Endothelial cell (in vitro differentiated cells): ENCODE data around the gene ITPK1. TPM values are rescaled to one million over a fixed set of nuclear protein-coding genes. Genes with fewer than 3 reads are reported as not detected.

Experiments
- DNase-seq: peaks from one replicate; pipeline ENCODE4 v3.0.0; 2021; ENCODE audit warnings: low spot score
- H3K27ac Mint-ChIP-seq: one replicate; pipeline ENCODE4 v1.8.0; 2021; ENCODE audit warnings: mixed read lengths, inconsistent platforms; ENCODE audit not compliant: unreplicated experiment
- H3K27me3 Mint-ChIP-seq: one replicate; pipeline ENCODE4 v1.8.0; 2021; ENCODE audit warnings: mild to moderate bottlenecking, moderate library complexity, mixed read lengths, inconsistent platforms; ENCODE audit not compliant: unreplicated experiment
- H3K36me3 Mint-ChIP-seq: one replicate; pipeline ENCODE4 v1.8.0; 2021; ENCODE audit warnings: mild to moderate bottlenecking, low read depth, mixed read lengths, inconsistent platforms; ENCODE audit not compliant: unreplicated experiment
- H3K4me1 Mint-ChIP-seq: one replicate; pipeline ENCODE4 v1.8.0; 2021; ENCODE audit warnings: mild to moderate bottlenecking, mixed read lengths, inconsistent platforms; ENCODE audit not compliant: unreplicated experiment
- H3K4me3 Mint-ChIP-seq: one replicate; pipeline ENCODE4 v1.8.0; 2021; ENCODE audit warnings: mild to moderate bottlenecking, mixed read lengths, inconsistent platforms; ENCODE audit not compliant: unreplicated experiment
- H3K9me3 Mint-ChIP-seq: one replicate; pipeline ENCODE4 v1.8.0; 2021; ENCODE audit warnings: mixed read lengths, inconsistent platforms; ENCODE audit not compliant: unreplicated experiment
- total RNA-seq: library from RNA; stranded (reverse); fragmentation: NEBNext Ultra II Directional; extraction: Animal tissue kit (Norgen Biotek cat#: 25700); gene quantifications from one replicate; pipeline ENCODE4 v1.2.1, GENCODE V29; 2021; ENCODE audit not compliant: unreplicated experiment
- TF ChIP-seq, protein P1 (sequence below): fragments of 200-600 bp; sonication (generic); IDR thresholded peaks from one replicate; pipeline ENCODE4 v1.5.0; 2021; ENCODE audit warnings: antibody characterized with exemption; ENCODE audit not compliant: unreplicated experiment

The ITPK1 gene
- total RNA-seq, 1 donor from 2014 or later = 39.2 TPM

DNA sequence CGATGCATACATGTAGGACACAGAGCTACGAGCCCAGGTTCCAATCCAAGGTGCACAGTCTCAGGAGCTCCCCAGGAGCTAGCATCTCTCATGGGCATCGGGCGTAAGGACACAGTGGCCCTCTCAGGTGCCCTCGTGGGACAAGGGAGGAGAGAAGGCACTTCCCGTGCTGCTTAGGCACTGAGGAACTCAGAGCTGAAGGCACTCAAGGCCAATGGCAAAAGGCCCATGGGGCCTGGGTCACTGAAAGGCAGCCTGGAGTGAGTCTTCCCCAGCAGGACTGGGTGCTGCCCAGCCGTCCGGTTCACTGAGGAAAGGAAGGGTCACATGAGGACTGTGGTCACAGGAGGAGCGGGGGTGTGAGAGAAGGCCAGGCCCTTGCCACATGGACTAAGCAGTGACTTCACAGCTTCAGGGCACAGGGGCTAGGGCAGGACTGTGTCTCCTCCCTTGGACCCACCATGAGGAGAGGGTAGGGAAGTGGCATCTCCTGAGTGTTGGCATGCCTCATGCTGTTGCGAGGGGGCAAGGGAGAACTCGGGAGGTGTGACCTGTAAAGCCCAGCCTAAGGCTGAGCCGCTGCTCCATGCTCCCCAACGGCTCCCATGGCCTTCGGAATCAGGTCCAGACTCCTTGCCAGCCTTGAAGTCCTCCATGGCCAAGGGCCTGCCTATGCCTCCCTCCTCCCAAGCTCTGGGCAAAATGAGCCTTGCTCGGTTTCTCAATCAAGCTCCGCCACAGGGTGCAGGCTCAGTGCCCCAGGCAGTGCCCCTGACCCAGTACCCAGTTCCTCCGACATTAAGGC is 141.0 kb downstream of the ITPK1 start:
- H3K9me3 Mint-ChIP-seq = peaks cover 17% of the 10 kb centered on the region
- no peak for DNase-seq
- no peak overlapping the region for H3K4me3 Mint-ChIP-seq
- peaks cover 36% of the 10 kb centered on the region for H3K36me3 Mint-ChIP-seq
- no peak overlapping the region for H3K27ac Mint-ChIP-seq
- TF ChIP-seq, protein P1, sequence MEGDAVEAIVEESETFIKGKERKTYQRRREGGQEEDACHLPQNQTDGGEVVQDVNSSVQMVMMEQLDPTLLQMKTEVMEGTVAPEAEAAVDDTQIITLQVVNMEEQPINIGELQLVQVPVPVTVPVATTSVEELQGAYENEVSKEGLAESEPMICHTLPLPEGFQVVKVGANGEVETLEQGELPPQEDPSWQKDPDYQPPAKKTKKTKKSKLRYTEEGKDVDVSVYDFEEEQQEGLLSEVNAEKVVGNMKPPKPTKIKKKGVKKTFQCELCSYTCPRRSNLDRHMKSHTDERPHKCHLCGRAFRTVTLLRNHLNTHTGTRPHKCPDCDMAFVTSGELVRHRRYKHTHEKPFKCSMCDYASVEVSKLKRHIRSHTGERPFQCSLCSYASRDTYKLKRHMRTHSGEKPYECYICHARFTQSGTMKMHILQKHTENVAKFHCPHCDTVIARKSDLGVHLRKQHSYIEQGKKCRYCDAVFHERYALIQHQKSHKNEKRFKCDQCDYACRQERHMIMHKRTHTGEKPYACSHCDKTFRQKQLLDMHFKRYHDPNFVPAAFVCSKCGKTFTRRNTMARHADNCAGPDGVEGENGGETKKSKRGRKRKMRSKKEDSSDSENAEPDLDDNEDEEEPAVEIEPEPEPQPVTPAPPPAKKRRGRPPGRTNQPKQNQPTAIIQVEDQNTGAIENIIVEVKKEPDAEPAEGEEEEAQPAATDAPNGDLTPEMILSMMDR = no peak
- H3K4me1 Mint-ChIP-seq = peaks cover 6% of the 10 kb centered on the region
- peaks cover 6% of the 10 kb centered on the region for H3K27me3 Mint-ChIP-seq

DNA sequence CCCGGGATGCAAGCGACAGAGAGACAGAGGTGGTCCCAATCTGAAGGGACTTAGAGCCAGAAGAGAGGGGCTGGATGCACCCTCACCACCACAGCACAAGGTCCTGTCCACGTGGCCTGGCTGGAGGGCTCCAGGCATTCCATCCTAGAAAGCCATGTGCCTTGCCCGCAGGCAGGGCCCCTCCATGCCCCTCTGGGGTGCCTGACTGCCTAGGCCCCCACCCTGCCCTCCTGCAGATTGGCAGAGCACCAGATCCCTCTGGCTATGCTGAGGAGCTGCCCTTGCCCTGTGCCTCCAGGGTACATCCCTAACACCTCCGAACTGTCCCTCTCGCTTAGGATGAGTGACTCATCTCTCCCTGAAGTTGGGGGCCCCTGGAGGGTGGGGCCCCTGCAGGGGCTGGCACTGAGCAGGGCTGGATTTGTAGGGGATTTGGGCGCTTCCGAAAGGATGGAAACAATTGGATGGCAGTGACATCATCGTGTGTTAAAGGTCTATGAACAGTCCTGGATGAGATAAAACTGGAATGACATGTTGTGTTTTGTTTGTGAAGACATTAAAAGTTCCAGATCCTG is 141.8 kb downstream of the ITPK1 start:
- H3K9me3 Mint-ChIP-seq = peaks cover 8% of the 10 kb centered on the region
- DNase-seq = no peak
- no peak overlapping the region for H3K4me3 Mint-ChIP-seq
- peaks cover 6% of the 10 kb centered on the region for H3K4me1 Mint-ChIP-seq
- H3K36me3 Mint-ChIP-seq = peaks cover 28% of the 10 kb centered on the region
- H3K27ac Mint-ChIP-seq = no peak overlapping the region
- peaks cover 5% of the 10 kb centered on the region for H3K27me3 Mint-ChIP-seq
- TF ChIP-seq, protein P1 = no peak

DNA sequence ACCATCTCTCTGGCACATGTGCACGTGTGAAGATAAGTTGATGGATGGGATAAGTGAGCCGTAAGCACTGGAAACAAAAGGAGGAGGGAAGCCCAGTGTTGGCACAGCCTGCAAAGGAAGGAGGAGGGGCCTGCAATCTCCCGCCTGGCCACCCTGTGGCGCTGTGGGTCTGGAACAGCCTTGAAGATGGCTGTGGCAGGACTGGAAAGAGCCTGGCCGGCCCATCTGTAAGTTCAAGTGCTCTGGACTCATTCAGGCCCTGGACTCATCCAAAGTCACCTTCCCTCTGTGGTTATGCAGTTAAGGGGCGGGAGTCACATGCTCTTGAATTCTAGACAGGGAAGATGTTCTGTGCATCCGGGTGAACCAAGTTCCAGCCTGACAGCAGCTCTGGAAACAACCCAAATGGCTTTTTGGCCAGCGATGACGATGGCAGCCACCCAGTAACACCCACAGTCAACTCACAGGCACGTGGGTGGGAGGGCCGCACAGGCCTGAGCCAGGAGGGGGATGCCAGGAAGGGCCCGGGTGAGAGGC is 142.4 kb downstream of the ITPK1 start:
- peaks cover 8% of the 10 kb centered on the region for H3K9me3 Mint-ChIP-seq
- TF ChIP-seq, protein P1 = peak; percentile 75
- peak; percentile 72 for DNase-seq
- peaks cover 5% of the 10 kb centered on the region for H3K27me3 Mint-ChIP-seq
- no peak overlapping the region for H3K27ac Mint-ChIP-seq
- peaks cover 6% of the 10 kb centered on the region for H3K4me1 Mint-ChIP-seq
- peaks cover 27% of the 10 kb centered on the region for H3K36me3 Mint-ChIP-seq
- H3K4me3 Mint-ChIP-seq = no peak overlapping the region

DNA sequence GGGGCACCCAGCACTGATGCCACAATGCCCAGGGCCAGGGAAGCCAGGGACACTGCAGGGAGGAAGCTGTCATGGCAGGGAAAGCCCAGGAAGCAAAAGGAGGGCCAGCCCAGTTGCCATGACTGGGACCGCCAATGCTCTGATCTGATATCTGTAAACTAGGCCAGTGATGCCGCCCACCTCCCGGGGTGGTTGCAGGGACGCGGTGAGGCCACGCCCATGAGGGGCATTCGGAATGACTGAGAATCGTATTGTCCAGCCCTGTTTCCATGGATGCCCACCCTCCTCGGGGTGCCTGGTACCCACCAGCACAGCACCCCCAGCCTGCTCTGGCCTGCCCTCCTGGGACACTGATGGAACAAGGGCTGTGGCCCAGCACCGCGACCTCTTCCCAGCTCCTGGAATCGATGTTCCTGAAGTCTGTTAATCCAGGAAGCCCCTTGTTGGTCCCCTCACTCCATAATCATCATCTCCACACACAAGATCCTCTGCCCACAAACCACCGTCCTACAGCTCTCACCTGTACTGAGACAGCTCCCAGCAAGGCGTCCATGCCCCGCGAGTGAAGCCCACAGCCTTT is 144.0 kb downstream of the ITPK1 start:
- peaks cover 12% of the 10 kb centered on the region for H3K36me3 Mint-ChIP-seq
- no peak for DNase-seq
- H3K4me3 Mint-ChIP-seq = no peak overlapping the region
- peaks cover 4% of the 10 kb centered on the region for H3K9me3 Mint-ChIP-seq
- no peak overlapping the region for H3K27ac Mint-ChIP-seq
- H3K4me1 Mint-ChIP-seq = peaks cover 6% of the 10 kb centered on the region
- peaks cover 5% of the 10 kb centered on the region for H3K27me3 Mint-ChIP-seq
- TF ChIP-seq, protein P1 = no peak
